K562 (cell line): ENCODE measurements around the gene FBXL13. TPM values are rescaled to one million over a fixed set of nuclear protein-coding genes. Genes with fewer than 3 reads are reported as not detected.

Source experiments
- ARID1B ChIP-seq: fragments of 450-650 bp; IDR thresholded peaks from 2 replicates; pipeline ENCODE4 v1.6.1; 2016; ENCODE audit warnings: antibody characterized with exemption, mild to moderate bottlenecking, inconsistent platforms
- ATF1 ChIP-seq, 2 experiments: fragments of 450-650 bp in 1 of 2; IDR thresholded peaks; 2 replicates each; pipeline ENCODE4 v1.6.1; 2016; ENCODE audit warnings: missing compliant biosample characterization in 1 of 2, missing genetic modification characterization in 1 of 2
- CTBP1 ChIP-seq: fragments of 450-650 bp; IDR thresholded peaks from 2 replicates; pipeline ENCODE4 v1.6.1; 2016; ENCODE audit warnings: borderline replicate concordance
- DEAF1 ChIP-seq: fragments of 450-650 bp; formaldehyde crosslinking; IDR thresholded peaks from 2 replicates; pipeline ENCODE4 v1.4.0; 2020; ENCODE audit warnings: mild to moderate bottlenecking, moderate library complexity
- EHMT2 ChIP-seq: fragments of 450-650 bp; IDR thresholded peaks from 2 replicates; pipeline ENCODE4 v1.6.1; 2018; ENCODE audit warnings: antibody characterized with exemption
- ESRRA ChIP-seq: fragments of 450-650 bp; IDR thresholded peaks from 2 replicates; pipeline ENCODE4 v1.6.1; 2014; ENCODE audit warnings: low read depth, mild to moderate bottlenecking, moderate library complexity, borderline replicate concordance
- GATAD2B ChIP-seq: fragments of 450-650 bp; IDR thresholded peaks from 2 replicates; pipeline ENCODE4 v1.6.1; 2017; ENCODE audit warnings: mild to moderate bottlenecking, borderline replicate concordance
- HMBOX1 ChIP-seq: sonication (generic); IDR thresholded peaks from 2 replicates; pipeline ENCODE4 v1.6.1; 2016
- KLF10 ChIP-seq: fragments of 250-450 bp; sonication (Bioruptor Pico); IDR thresholded peaks from 2 replicates; pipeline ENCODE4 v1.6.1; 2021; ENCODE audit warnings: matching md5 sums
- L3MBTL2 ChIP-seq: fragments of 450-650 bp; IDR thresholded peaks from 2 replicates; pipeline ENCODE4 v1.6.1; 2016; ENCODE audit warnings: mild to moderate bottlenecking, moderate library complexity
- MBD2 ChIP-seq: sonication (generic); IDR thresholded peaks from 2 replicates; pipeline ENCODE4 v1.6.1; 2016; ENCODE audit warnings: low read depth, borderline replicate concordance
- MTA1 ChIP-seq: fragments of 450-650 bp; IDR thresholded peaks from 2 replicates; pipeline ENCODE4 v1.6.1; 2017; ENCODE audit warnings: borderline replicate concordance
- NFE2 ChIP-seq: IDR thresholded peaks from 2 replicates; pipeline ENCODE4 v1.6.1; 2014; ENCODE audit warnings: antibody characterized with exemption, low read depth
- PHB2 ChIP-seq: fragments of 450-650 bp; IDR thresholded peaks from 2 replicates; pipeline ENCODE4 v1.6.1; 2017; ENCODE audit warnings: low read depth
- POLR2H ChIP-seq: IDR thresholded peaks from 2 replicates; pipeline ENCODE4 v1.6.1; 2016; ENCODE audit warnings: missing genetic modification characterization, low read depth, mild to moderate bottlenecking, control low read depth, missing compliant biosample characterization, moderate library complexity
- SAFB2 ChIP-seq: fragments of 200-400 bp; formaldehyde crosslinking; IDR thresholded peaks from 2 replicates; pipeline ENCODE4 v1.6.1; 2018; ENCODE audit warnings: borderline replicate concordance, low read length, low read depth, moderate library complexity; ENCODE audit not compliant: severe bottlenecking
- SMAD4 ChIP-seq: fragments of 250-450 bp; sonication (Bioruptor Pico); conservative IDR thresholded peaks from 2 replicates; pipeline ENCODE4 v1.8.0; 2021; ENCODE audit warnings: inconsistent platforms, mild to moderate bottlenecking, moderate library complexity
- SOX6 ChIP-seq: fragments of 450-650 bp; IDR thresholded peaks from 2 replicates; pipeline ENCODE4 v1.6.1; 2014; ENCODE audit warnings: mild to moderate bottlenecking
- ZMIZ1 ChIP-seq, 2 experiments: fragments of 150-350 bp in 1 of 2; IDR thresholded peaks; 2 replicates each; pipeline ENCODE4 v1.6.1; 2012 to 2016; ENCODE audit warnings: low read depth in 2 of 2, low read length in 2 of 2, mild to moderate bottlenecking in 1 of 2, moderate library complexity in 1 of 2
- ZNF239 ChIP-seq: fragments of 250-450 bp; sonication (Bioruptor Pico); IDR thresholded peaks from 2 replicates; pipeline ENCODE4 v1.4.0; 2020; ENCODE audit warnings: mild to moderate bottlenecking
- ZNF263 ChIP-seq: sonication (generic); formaldehyde crosslinking; IDR thresholded peaks from 2 replicates; pipeline ENCODE4 v1.8.0; 2022; ENCODE audit warnings: mild to moderate bottlenecking, missing genetic modification reagents, borderline replicate concordance
- ZNF277 ChIP-seq: fragments of 250-450 bp; sonication (Bioruptor Pico); IDR thresholded peaks from 2 replicates; pipeline ENCODE4 v1.8.0; 2022; ENCODE audit warnings: inconsistent platforms, mild to moderate bottlenecking, moderate library complexity, borderline replicate concordance
- polyA plus RNA-seq, 8 experiments: library from polyadenylated mRNA; depleted of rRNA in 4 of 8; stranded (reverse) in 5 of 8; unstranded in 3 of 8; fragments of >200 nt; fragmentation: Nextera tagmentation in 2 of 8; fragmentation: Illumina TruSeq in 1 of 8; extraction: Ambion mirVana in 2 of 8; extraction: Trizol in 1 of 8; gene quantifications; 2 replicates each; pipeline versions ENCODE4 v1.2.1 to v1.2.3, GENCODE V29; 2011 to 2014; ENCODE audit warnings: inconsistent platforms in 1 of 8, missing spikeins in 1 of 8
- total RNA-seq, 7 experiments: library from RNA; depleted of rRNA in 6 of 7; stranded (reverse); fragments of >200 nt in 6 of 7; fragmentation: Illumina TruSeq in 2 of 7; extraction: Trizol in 2 of 7; gene quantifications; 2 replicates each; pipeline versions ENCODE4 v1.2.1 to v1.2.3, GENCODE V29; 2011 to 2021; ENCODE audit warnings: low replicate concordance in 1 of 7

The FBXL13 gene
- total and polyA plus RNA-seq, 9 of the 15 experiments (the other 6 are each of a cell fraction or from before 2014, with no cell fraction given): 16.3 to 55.0 (median 25.4) TPM

GRCh38 chr7:103025341-103025740 is 49.3 kb downstream of the FBXL13 start (continued):
- TF ChIP-seq SMAD4 (CRISPR knock-in tag) (peak; percentile 67), SOX6 (peak; percentile 87; the same call in 1 of the 2 replicates), EHMT2 (peak; percentile 67; the same call in 1 of the 2 replicates), MTA1 (peak; percentile 24; the same call in 1 of the 2 replicates), POLR2H (0 out of 2 replicates have a peak, but pooled peaks have one; percentile 47), ARID1B (peak; percentile 95), MBD2 (0 out of 2 replicates have a peak, but pooled peaks have one; percentile 42), DEAF1 (CRISPR knock-in tag) (no peak), ATF1 (CRISPR knock-in tag; IDR thresholded peaks at IDR 0.05) (no peak), ATF1 (tag; IDR thresholded peaks at IDR 0.05) (peak; percentile 29; the same call in 1 of the 2 replicates), PHB2 (peak; percentile 49; the same call in 1 of the 2 replicates), KLF10 (CRISPR knock-in tag) (no peak), CTBP1 (peak; percentile 84; the same call in 1 of the 2 replicates), ZMIZ1 (IDR thresholded peaks at IDR 0.05; ENCODE audit: low read depth in 2 of 2, low read length in 2 of 2) (0 out of 4 replicates have a peak, but pooled peaks of 1 of the 2 experiments have one; percentile 64), L3MBTL2 (peak; percentile 51; the same call in 1 of the 2 replicates), SAFB2 (no peak), ZNF277 (CRISPR knock-in tag) (no peak), HMBOX1 (peak; percentile 66), GATAD2B (peak; percentile 9; the same call in 1 of the 2 replicates), NFE2 (no peak), ZNF239 (CRISPR knock-in tag) (peak; percentile 45; the same call in 1 of the 2 replicates), ESRRA (peak; percentile 56; the same call in 1 of the 2 replicates), ZNF263 (CRISPR knock-in tag) (no peak)
